ENCODE results near the gene COX15. TPM values are rescaled to one million over a fixed set of nuclear protein-coding genes. Genes with fewer than 3 reads are reported as not detected.

Gene COX15
- total RNA-seq, 1 experiment from 2014 or later, result 31.4 TPM

DNA sequence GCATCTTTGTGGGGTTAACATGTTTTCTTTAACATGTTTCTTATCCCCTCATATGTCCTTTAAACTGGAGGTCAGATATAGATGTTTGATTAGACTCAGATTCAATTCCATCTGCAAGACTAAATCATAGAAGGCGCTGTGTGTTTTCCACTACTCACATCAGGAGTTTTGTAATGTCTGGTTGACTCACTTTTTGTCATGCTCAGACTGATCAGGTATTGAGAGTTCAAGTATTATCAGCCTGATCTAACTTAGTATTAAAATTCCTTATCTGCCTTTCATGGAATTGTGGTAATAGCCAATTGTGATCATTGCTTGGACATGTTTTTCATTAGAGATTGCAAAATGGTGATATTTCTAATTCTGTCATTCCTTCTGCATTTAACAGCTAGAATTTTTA is 42.5 kb downstream of the COX15 start:
- H3K4me3 ChIP-seq, result no peak overlapping the region
- H2AFZ ChIP-seq, result no peak overlapping the region
- H3K9me2 ChIP-seq (ENCODE audit: insufficient read depth), result no peaks in the 10 kb centered on the region
- H3K79me2 ChIP-seq (ENCODE audit: low read depth), result no peaks in the 10 kb centered on the region
- H3F3A ChIP-seq (ENCODE audit: insufficient read depth, low read depth), result no peaks in the 10 kb centered on the region
- peaks cover 12% of the 10 kb centered on the region; the same call in 1 of the 2 replicates for H3K36me3 ChIP-seq (ENCODE audit: low read depth)
- H3K4me2 ChIP-seq, result no peak overlapping the region
- H4K20me1 ChIP-seq (ENCODE audit: insufficient read depth), result no peaks in the 10 kb centered on the region
- POLR2A ChIA-PET (ENCODE audit: unreplicated experiment), result no interaction called here
- no peaks in the 10 kb centered on the region for H3K9me3 ChIP-seq (ENCODE audit: insufficient read depth, low read depth)
- BruUV-seq (replicated peaks), result no TSS peak
- CTCF ChIA-PET, result no interaction called here
- H3K27ac ChIP-seq, result no peak overlapping the region
- H3K27me3 ChIP-seq (ENCODE audit: insufficient read depth, low read depth), result no peaks in the 10 kb centered on the region
- intact Hi-C loops (cut with micrococcal nuclease; ENCODE audit: unreplicated experiment), result no loop called here
- peaks cover 14% of the 10 kb centered on the region; the same call in 1 of the 2 replicates for H3K4me1 ChIP-seq (replicated peaks; ENCODE audit: insufficient read depth)
- DNase-seq, result peak in 1 of 2 experiments; percentile 70
- TF ChIP-seq, protein P1, sequence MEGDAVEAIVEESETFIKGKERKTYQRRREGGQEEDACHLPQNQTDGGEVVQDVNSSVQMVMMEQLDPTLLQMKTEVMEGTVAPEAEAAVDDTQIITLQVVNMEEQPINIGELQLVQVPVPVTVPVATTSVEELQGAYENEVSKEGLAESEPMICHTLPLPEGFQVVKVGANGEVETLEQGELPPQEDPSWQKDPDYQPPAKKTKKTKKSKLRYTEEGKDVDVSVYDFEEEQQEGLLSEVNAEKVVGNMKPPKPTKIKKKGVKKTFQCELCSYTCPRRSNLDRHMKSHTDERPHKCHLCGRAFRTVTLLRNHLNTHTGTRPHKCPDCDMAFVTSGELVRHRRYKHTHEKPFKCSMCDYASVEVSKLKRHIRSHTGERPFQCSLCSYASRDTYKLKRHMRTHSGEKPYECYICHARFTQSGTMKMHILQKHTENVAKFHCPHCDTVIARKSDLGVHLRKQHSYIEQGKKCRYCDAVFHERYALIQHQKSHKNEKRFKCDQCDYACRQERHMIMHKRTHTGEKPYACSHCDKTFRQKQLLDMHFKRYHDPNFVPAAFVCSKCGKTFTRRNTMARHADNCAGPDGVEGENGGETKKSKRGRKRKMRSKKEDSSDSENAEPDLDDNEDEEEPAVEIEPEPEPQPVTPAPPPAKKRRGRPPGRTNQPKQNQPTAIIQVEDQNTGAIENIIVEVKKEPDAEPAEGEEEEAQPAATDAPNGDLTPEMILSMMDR (conservative IDR thresholded peaks at IDR 0.05), result no peak
- TF ChIP-seq EZH2 (IDR thresholded peaks at IDR 0.05; ENCODE audit: low read depth), result no peak

DNA sequence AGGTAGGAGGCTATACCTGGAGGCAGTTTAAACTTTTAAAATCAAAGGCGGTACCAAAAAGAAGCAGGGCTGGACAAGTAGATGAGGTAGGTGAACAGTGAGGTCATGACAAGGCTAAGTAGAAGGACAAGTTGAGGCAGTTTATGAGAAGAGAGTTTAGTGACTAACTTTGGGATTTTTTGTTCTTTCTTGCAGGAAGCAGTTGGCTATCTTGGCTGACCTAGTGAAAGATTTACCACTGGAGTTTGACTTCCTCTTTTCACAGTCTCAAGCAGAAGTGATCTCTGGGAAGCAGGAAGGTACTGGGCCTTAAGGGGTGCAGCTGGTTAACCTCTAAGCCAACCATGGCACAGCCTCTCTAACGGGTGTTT is 46.3 kb downstream of the COX15 start:
- TF ChIP-seq EZH2 (IDR thresholded peaks at IDR 0.05; ENCODE audit: low read depth), result no peak
- TF ChIP-seq, protein P1 (conservative IDR thresholded peaks at IDR 0.05), result no peak
- BruUV-seq (replicated peaks), result no TSS peak
- ChIA-PET POLR2A (ENCODE audit: unreplicated experiment) (no interaction called here), CTCF (no interaction called here)
- Histone ChIP-seq H3K79me2 (ENCODE audit: low read depth) (no peaks in the 10 kb centered on the region), H2AFZ (no peak overlapping the region), H3K4me2 (no peak overlapping the region), H3K9me3 (ENCODE audit: insufficient read depth, low read depth) (no peaks in the 10 kb centered on the region), H4K20me1 (ENCODE audit: insufficient read depth) (no peaks in the 10 kb centered on the region), H3K9me2 (ENCODE audit: insufficient read depth) (no peaks in the 10 kb centered on the region), H3K4me3 (no peak overlapping the region), H3F3A (ENCODE audit: insufficient read depth, low read depth) (peaks cover 18% of the 10 kb centered on the region), H3K27me3 (ENCODE audit: insufficient read depth, low read depth) (no peaks in the 10 kb centered on the region), H3K4me1 (replicated peaks; ENCODE audit: insufficient read depth) (peaks cover 39% of the 10 kb centered on the region), H3K27ac (no peak overlapping the region), H3K36me3 (ENCODE audit: low read depth) (peaks cover 4% of the 10 kb centered on the region; the same call in 1 of the 2 replicates)
- intact Hi-C loops (cut with micrococcal nuclease; ENCODE audit: unreplicated experiment), result no loop called here
- no peak for DNase-seq

DNA sequence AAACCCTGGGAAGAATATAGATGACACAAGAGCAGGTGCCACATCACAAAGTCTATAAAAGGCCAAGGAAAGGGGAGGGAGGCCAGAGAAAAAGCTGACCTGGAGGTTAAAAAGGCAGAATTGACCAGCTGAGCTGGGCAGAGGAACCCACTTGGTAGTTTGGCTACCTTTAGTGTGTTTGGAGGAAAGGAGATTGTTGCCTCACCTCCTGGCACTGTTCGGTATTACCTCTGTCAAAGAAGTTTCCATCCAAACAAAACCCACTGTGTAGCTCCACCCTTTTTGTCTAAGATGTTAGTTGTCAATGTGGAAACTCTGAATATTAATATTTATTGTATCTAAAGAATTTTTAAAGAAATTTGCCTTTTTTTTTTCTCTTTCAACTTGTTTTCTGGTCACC is 49.2 kb downstream of the COX15 start:
- CTCF ChIA-PET, result no interaction called here

More for the DNA sequence above, 49.2 kb downstream of the COX15 start:
- POLR2A ChIA-PET (ENCODE audit: unreplicated experiment), result no interaction called here
- Histone ChIP-seq H3K27me3 (ENCODE audit: insufficient read depth, low read depth) (no peaks in the 10 kb centered on the region), H3F3A (ENCODE audit: insufficient read depth, low read depth) (peaks cover 23% of the 10 kb centered on the region), H3K79me2 (ENCODE audit: low read depth) (no peaks in the 10 kb centered on the region), H3K9me2 (ENCODE audit: insufficient read depth) (no peaks in the 10 kb centered on the region), H3K36me3 (ENCODE audit: low read depth) (peaks cover 4% of the 10 kb centered on the region; the same call in 1 of the 2 replicates), H3K4me2 (peak overlapping the region; percentile 44), H3K4me3 (no peak overlapping the region), H3K27ac (peak overlapping the region; percentile 67), H2AFZ (no peak overlapping the region), H3K4me1 (replicated peaks; ENCODE audit: insufficient read depth) (peaks cover 39% of the 10 kb centered on the region), H4K20me1 (ENCODE audit: insufficient read depth) (no peaks in the 10 kb centered on the region), H3K9me3 (ENCODE audit: insufficient read depth, low read depth) (no peaks in the 10 kb centered on the region)
- no TSS peak for BruUV-seq (replicated peaks)
- TF ChIP-seq EZH2 (IDR thresholded peaks at IDR 0.05; ENCODE audit: low read depth), result no peak
- TF ChIP-seq, protein P1 (conservative IDR thresholded peaks at IDR 0.05), result no peak
- intact Hi-C loops (cut with micrococcal nuclease; ENCODE audit: unreplicated experiment), result no loop called here
- no peak for DNase-seq

Other genes starting within 250 kb of the COX15 start
- gene NKX2-3, start 199.2 kb downstream of the COX15 start, total RNA-seq (2021), result not detected in 2 replicates
- 17.6 and 17.7 TPM in 2 replicates for gene SLC25A28, start 111.7 kb downstream of the COX15 start, total RNA-seq (2021)
- 4.2 and 5.4 TPM in 2 replicates for gene ENTPD7, start 72.6 kb downstream of the COX15 start, total RNA-seq (2021)
- gene CUTC, start 107 bp upstream of the COX15 start, total RNA-seq (2021), result 7.6 and 9.2 TPM in 2 replicates
- 132 and 174 TPM in 2 replicates for gene ABCC2, start 50.5 kb upstream of the COX15 start, total RNA-seq (2021)